Testis (tissue), 2 donors: ENCODE results near the gene MACF1.

Source experiments
- CTCF ChIP-seq, 3 experiments: fragments of 450-650 bp in 2 of 3; fragments of 200-600 bp in 1 of 3; sonication (generic) in 1 of 3; IDR thresholded peaks; one replicate each; pipeline ENCODE4 v1.5.1; 2016 to 2019; ENCODE audit warnings: antibody characterized with exemption in 3 of 3, mild to moderate bottlenecking in 2 of 3, moderate library complexity in 1 of 3
- POLR2A ChIP-seq: fragments of 450-650 bp; IDR thresholded peaks from one replicate; pipeline ENCODE4 v1.6.1; 2017; ENCODE audit warnings: antibody characterized with exemption, mild to moderate bottlenecking, moderate library complexity

- TF ChIP-seq CTCF (IDR thresholded peaks at IDR 0.05) (no peak), POLR2A (no peak)
Measured at GRCh38 chr1:39275836-39276507, 71.5 kb downstream of the MACF1 start.
